ENCODE results near the gene CAMK1.

DNA sequence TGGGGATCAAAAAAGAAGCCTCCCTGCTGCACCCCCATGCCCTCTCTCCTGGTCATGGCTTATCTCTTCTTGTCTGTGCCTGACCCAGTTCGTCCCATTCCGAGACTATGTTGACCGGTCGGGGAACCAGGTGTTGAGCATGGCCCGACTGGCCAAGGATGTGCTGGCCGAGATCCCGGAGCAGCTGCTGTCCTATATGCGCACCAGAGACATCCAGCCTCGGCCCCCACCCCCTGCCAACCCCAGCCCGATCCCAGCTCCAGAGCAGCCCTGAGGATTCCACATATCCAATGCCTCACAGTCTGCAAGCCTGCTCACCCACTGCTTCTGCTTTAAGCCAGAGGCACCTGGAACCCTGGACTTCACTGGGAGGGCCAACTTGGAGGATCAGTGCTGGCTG is 40.3 kb downstream of the CAMK1 start:
- TF ChIP-seq, protein P1, sequence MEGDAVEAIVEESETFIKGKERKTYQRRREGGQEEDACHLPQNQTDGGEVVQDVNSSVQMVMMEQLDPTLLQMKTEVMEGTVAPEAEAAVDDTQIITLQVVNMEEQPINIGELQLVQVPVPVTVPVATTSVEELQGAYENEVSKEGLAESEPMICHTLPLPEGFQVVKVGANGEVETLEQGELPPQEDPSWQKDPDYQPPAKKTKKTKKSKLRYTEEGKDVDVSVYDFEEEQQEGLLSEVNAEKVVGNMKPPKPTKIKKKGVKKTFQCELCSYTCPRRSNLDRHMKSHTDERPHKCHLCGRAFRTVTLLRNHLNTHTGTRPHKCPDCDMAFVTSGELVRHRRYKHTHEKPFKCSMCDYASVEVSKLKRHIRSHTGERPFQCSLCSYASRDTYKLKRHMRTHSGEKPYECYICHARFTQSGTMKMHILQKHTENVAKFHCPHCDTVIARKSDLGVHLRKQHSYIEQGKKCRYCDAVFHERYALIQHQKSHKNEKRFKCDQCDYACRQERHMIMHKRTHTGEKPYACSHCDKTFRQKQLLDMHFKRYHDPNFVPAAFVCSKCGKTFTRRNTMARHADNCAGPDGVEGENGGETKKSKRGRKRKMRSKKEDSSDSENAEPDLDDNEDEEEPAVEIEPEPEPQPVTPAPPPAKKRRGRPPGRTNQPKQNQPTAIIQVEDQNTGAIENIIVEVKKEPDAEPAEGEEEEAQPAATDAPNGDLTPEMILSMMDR (IDR thresholded peaks at IDR 0.05), result no peak
- TF ChIP-seq POLR2A (IDR thresholded peaks at IDR 0.05), result no peak
